Trophoblast cell (in vitro differentiated cells and primary cell): ENCODE results near the gene KIR3DL1.
"Not testable (repeated sequence)": the region's sequence is repeated elsewhere in the genome, so short reads cannot be mapped to it uniquely, and the experiment has no call there.

Experiments
- DNase-seq, 2 donors: peaks; one replicate each; pipeline ENCODE4 v3.0.0-alpha.2; 2016
- H2AFZ ChIP-seq: 2 replicates; pipeline ENCODE4 v1.6.1; 2013; ENCODE audit warnings: low read length, moderate library complexity, mild to moderate bottlenecking; ENCODE audit not compliant: insufficient read depth, poor library complexity
- H2AK5ac ChIP-seq: 2 replicates; pipeline ENCODE4 v1.6.1; 2013; ENCODE audit warnings: mild to moderate bottlenecking, low read length
- H2BK120ac ChIP-seq: 2 replicates; pipeline ENCODE4 v1.6.1; 2013; ENCODE audit warnings: low read length, mild to moderate bottlenecking, moderate library complexity; ENCODE audit not compliant: insufficient read depth, poor library complexity
- H2BK12ac ChIP-seq: 2 replicates; pipeline ENCODE4 v1.6.1; 2013; ENCODE audit warnings: mild to moderate bottlenecking, low read length, moderate library complexity
- H2BK5ac ChIP-seq: 2 replicates; pipeline ENCODE4 v1.6.1; 2013; ENCODE audit warnings: low read length, low read depth, moderate library complexity, mild to moderate bottlenecking; ENCODE audit not compliant: poor library complexity
- H3K14ac ChIP-seq: 2 replicates; pipeline ENCODE4 v1.6.1; 2013; ENCODE audit warnings: mild to moderate bottlenecking, low read length
- H3K18ac ChIP-seq: 2 replicates; pipeline ENCODE4 v1.6.1; 2013; ENCODE audit warnings: mild to moderate bottlenecking, low read length
- H3K23ac ChIP-seq: 2 replicates; pipeline ENCODE4 v1.6.1; 2013; ENCODE audit warnings: low read length
- H3K27ac ChIP-seq: 2 replicates; pipeline ENCODE4 v1.5.1; 2013; ENCODE audit warnings: low read depth, mild to moderate bottlenecking, inconsistent platforms, low read length, moderate library complexity
- H3K27me3 ChIP-seq: 2 replicates; pipeline ENCODE4 v1.6.1; 2013; ENCODE audit warnings: inconsistent platforms, mild to moderate bottlenecking, low read length, moderate library complexity; ENCODE audit not compliant: insufficient read depth
- H3K36me3 ChIP-seq, 2 experiments: 1 replicate in 1 of 2; 2 replicates in 1 of 2; pipeline ENCODE4 v1.6.1; 2013; ENCODE audit warnings: low read length in 2 of 2, mild to moderate bottlenecking in 2 of 2, moderate library complexity in 1 of 2; ENCODE audit not compliant: insufficient read depth in 2 of 2, control insufficient read depth in 1 of 2
- H3K4ac ChIP-seq: 2 replicates; pipeline ENCODE4 v1.6.1; 2013; ENCODE audit warnings: low read depth, mild to moderate bottlenecking, low read length, moderate library complexity
- H3K4me1 ChIP-seq, 2 experiments: 1 replicate in 1 of 2; 2 replicates in 1 of 2; pipeline ENCODE4 v1.6.1; 2013; ENCODE audit warnings: low read length in 2 of 2, mild to moderate bottlenecking in 2 of 2, moderate library complexity in 1 of 2; ENCODE audit not compliant: insufficient read depth in 2 of 2, control insufficient read depth in 1 of 2
- H3K4me2 ChIP-seq: 2 replicates; pipeline ENCODE4 v1.6.1; 2013; ENCODE audit warnings: inconsistent platforms, mild to moderate bottlenecking, low read length, moderate library complexity
- H3K4me3 ChIP-seq: 2 replicates; pipeline ENCODE4 v1.5.1; 2013; ENCODE audit warnings: mild to moderate bottlenecking, low read depth, low read length, inconsistent platforms
- H3K79me1 ChIP-seq: one replicate; pipeline ENCODE4 v1.6.1; 2013; ENCODE audit warnings: low read length
- H3K79me2 ChIP-seq: 2 replicates; pipeline ENCODE4 v1.6.1; 2013; ENCODE audit warnings: low read length, mild to moderate bottlenecking; ENCODE audit not compliant: control insufficient read depth, insufficient read depth, poor library complexity
- H3K9ac ChIP-seq: 2 replicates; pipeline ENCODE4 v1.6.1; 2013; ENCODE audit warnings: mild to moderate bottlenecking, low read length
- H3K9me3 ChIP-seq: 2 replicates; pipeline ENCODE4 v1.6.1; 2013; ENCODE audit warnings: low read depth, mild to moderate bottlenecking, control low read depth, inconsistent platforms, low read length; ENCODE audit not compliant: insufficient read depth
- H4K12ac ChIP-seq: 2 replicates; pipeline ENCODE4 v1.6.1; 2013; ENCODE audit warnings: low read depth, mild to moderate bottlenecking, low read length, moderate library complexity
- H4K8ac ChIP-seq: 2 replicates; pipeline ENCODE4 v1.6.1; 2013; ENCODE audit warnings: low read depth, mild to moderate bottlenecking, low read length, moderate library complexity
- H4K91ac ChIP-seq: one replicate; pipeline ENCODE4 v1.6.1; 2013; ENCODE audit warnings: low read depth, mild to moderate bottlenecking, low read length, moderate library complexity
- WGBS: extraction: QIAGEN DNeasy Blood & Tissue Kit; methylation state at CpG from one replicate; pipeline ENCODE4 v1.1.7; 2013; ENCODE audit warnings: missing lambda C conversion rate; ENCODE audit not compliant: insufficient read length, insufficient coverage; ENCODE audit errors: extremely low coverage; 5-methylcytosine and 5-hydroxymethylcytosine counted together

KIR3DL1 gene

GRCh38 chr19:54772666-54773065 lies 43.6 kb upstream of the KIR3DL1 start:
- not testable (repeated sequence) for DNase-seq, H3K23ac ChIP-seq, H3K27ac ChIP-seq, H3K4me3 ChIP-seq, H3K79me1 ChIP-seq, H3K14ac ChIP-seq, H3K9ac ChIP-seq, H2BK5ac ChIP-seq, H2AK5ac ChIP-seq, H2BK12ac ChIP-seq, H4K8ac ChIP-seq, H3K36me3 ChIP-seq, H3K4me2 ChIP-seq, H2BK120ac ChIP-seq, H3K79me2 ChIP-seq, H3K4me1 ChIP-seq, H4K91ac ChIP-seq, H2AFZ ChIP-seq, H3K18ac ChIP-seq, H3K27me3 ChIP-seq, H3K4ac ChIP-seq, H4K12ac ChIP-seq
- WGBS = no CpG with 5 or more reads among the region's 2 CpGs
- peaks cover 38% of the 10 kb centered on the region for H3K9me3 ChIP-seq

- H4K8ac ChIP-seq, DNase-seq, H3K23ac ChIP-seq, H4K12ac ChIP-seq, H3K27ac ChIP-seq, H3K4me2 ChIP-seq, H3K4me3 ChIP-seq, H3K4me1 ChIP-seq, H4K91ac ChIP-seq, H3K36me3 ChIP-seq, H2AK5ac ChIP-seq, H3K79me1 ChIP-seq, H3K9ac ChIP-seq, H2AFZ ChIP-seq, H3K18ac ChIP-seq, H3K27me3 ChIP-seq, H3K4ac ChIP-seq, H3K14ac ChIP-seq, H3K79me2 ChIP-seq, H2BK12ac ChIP-seq, H2BK120ac ChIP-seq, H2BK5ac ChIP-seq: not testable (repeated sequence)
- H3K9me3 ChIP-seq = peaks cover 32% of the 10 kb centered on the region
- WGBS = no CpG with 5 or more reads among the region's 12 CpGs
These were observed 41.0 kb upstream of the KIR3DL1 start for GRCh38 chr19:54775095-54775815.

- not testable (repeated sequence) for H2AFZ ChIP-seq, H3K27me3 ChIP-seq, H3K4ac ChIP-seq, H3K18ac ChIP-seq, H2BK5ac ChIP-seq, DNase-seq, H3K79me2 ChIP-seq, H4K12ac ChIP-seq, H3K36me3 ChIP-seq, H2AK5ac ChIP-seq, H3K9ac ChIP-seq, H3K79me1 ChIP-seq, H3K4me3 ChIP-seq, H3K14ac ChIP-seq, H3K27ac ChIP-seq, H3K4me1 ChIP-seq, H3K23ac ChIP-seq, H2BK120ac ChIP-seq, H4K8ac ChIP-seq, H4K91ac ChIP-seq, H3K4me2 ChIP-seq, H2BK12ac ChIP-seq
- WGBS = no CpG with 5 or more reads among the region's 8 CpGs
- H3K9me3 ChIP-seq = peaks cover 26% of the 10 kb centered on the region
These were observed 40.4 kb upstream of the KIR3DL1 start for GRCh38 chr19:54775830-54776229.

- H2BK120ac ChIP-seq, H4K8ac ChIP-seq, H3K36me3 ChIP-seq, H3K23ac ChIP-seq, H2BK12ac ChIP-seq, H3K18ac ChIP-seq, H3K4me2 ChIP-seq, H3K27ac ChIP-seq, H3K27me3 ChIP-seq, H3K4me1 ChIP-seq, H3K4ac ChIP-seq, H2AK5ac ChIP-seq, H2AFZ ChIP-seq, H3K79me2 ChIP-seq, DNase-seq, H4K91ac ChIP-seq, H3K14ac ChIP-seq, H3K9ac ChIP-seq, H3K4me3 ChIP-seq, H4K12ac ChIP-seq, H3K79me1 ChIP-seq, H2BK5ac ChIP-seq: not testable (repeated sequence)
- no CpG with 5 or more reads among the region's 4 CpGs for WGBS
- peaks cover 16% of the 10 kb centered on the region for H3K9me3 ChIP-seq
These were observed 38.4 kb upstream of the KIR3DL1 start for GRCh38 chr19:54777851-54778250.
